Nephron (organoid): ENCODE data around the gene ARHGEF25.
"Not testable (repeated sequence)": the region's sequence is repeated elsewhere in the genome, so short reads cannot be mapped to it uniquely, and the experiment has no call there.

Source experiments
- H3K27ac Mint-ChIP-seq, 3 experiments: 2 replicates each; pipeline ENCODE4 v1.8.0; 2020; ENCODE audit warnings: mixed read lengths in 3 of 3, mild to moderate bottlenecking in 2 of 3, moderate library complexity in 1 of 3
- H3K27me3 Mint-ChIP-seq: 2 replicates; pipeline ENCODE4 v1.8.0; 2021; ENCODE audit warnings: low read depth, mild to moderate bottlenecking, moderate library complexity, mixed read lengths
- H3K36me3 Mint-ChIP-seq: 2 replicates; pipeline ENCODE4 v1.8.0; 2020; ENCODE audit warnings: low read depth, mixed read lengths
- H3K4me1 Mint-ChIP-seq: 2 replicates; pipeline ENCODE4 v1.8.0; 2020; ENCODE audit warnings: mixed read lengths
- H3K4me3 Mint-ChIP-seq, 3 experiments: 2 replicates each; pipeline ENCODE4 v1.8.0; 2020; ENCODE audit warnings: mild to moderate bottlenecking in 3 of 3, mixed read lengths in 3 of 3, moderate library complexity in 2 of 3
- H3K9me3 Mint-ChIP-seq: 2 replicates; pipeline ENCODE4 v1.8.0; 2020; ENCODE audit warnings: mixed read lengths
- TF ChIP-seq, protein P1 (sequence below), 3 experiments: fragments of 200-600 bp; sonication (generic); IDR thresholded peaks; one replicate each; pipeline ENCODE4 v1.5.0; 2021; ENCODE audit warnings: antibody characterized with exemption in 3 of 3; ENCODE audit not compliant: unreplicated experiment in 3 of 3

ARHGEF25 gene

DNA sequence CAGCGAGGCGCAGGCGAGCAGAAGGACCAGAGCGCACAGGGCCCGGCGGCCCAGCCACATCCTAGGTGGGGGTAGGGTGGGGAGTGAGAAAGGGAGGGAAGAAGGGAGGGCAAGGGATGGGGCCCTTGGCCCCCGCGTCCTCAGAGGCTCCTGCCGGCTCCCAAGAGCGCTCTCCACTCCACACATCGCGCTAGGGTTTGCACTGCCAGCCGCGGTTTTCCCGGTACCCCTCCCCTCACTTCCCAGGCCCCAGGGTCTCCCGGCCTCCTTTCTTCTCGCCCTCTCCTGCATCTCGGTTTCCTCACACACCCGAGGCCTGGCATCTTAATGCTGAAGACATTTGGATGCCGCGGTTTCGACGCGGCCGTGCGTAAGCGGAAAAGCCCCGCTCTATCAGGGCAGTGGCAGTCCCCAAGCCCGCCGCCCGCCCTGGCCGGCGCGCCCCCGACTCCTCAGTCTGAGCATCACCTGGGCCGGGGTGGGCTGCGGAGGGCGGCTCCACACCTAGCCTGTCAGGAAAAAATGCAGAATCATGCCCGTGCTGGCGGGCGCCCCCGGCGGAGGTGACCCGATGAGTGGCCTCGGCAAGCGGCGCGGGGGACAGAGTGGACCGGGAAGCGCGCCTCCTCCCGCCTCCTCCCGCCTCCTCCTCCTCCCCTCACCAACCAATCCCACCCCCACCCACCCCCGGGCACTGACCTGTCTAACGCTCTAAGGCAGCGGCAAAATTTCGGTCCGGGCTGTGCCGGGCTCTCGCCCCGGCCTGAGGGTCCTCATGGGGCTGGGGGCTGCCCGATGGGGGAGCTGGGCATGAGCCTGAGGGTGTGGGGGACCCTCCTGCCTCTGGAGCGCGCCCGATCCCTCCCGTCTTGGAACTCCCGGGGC lies 21.1 kb downstream of the ARHGEF25 start:
- no peaks in the 10 kb centered on the region for H3K9me3 Mint-ChIP-seq
- H3K4me3 Mint-ChIP-seq = peak overlapping the region; percentile 67 to 70 (median 68)
- no peaks in the 10 kb centered on the region for H3K36me3 Mint-ChIP-seq
- H3K4me1 Mint-ChIP-seq = no peaks in the 10 kb centered on the region
- TF ChIP-seq, protein P1, sequence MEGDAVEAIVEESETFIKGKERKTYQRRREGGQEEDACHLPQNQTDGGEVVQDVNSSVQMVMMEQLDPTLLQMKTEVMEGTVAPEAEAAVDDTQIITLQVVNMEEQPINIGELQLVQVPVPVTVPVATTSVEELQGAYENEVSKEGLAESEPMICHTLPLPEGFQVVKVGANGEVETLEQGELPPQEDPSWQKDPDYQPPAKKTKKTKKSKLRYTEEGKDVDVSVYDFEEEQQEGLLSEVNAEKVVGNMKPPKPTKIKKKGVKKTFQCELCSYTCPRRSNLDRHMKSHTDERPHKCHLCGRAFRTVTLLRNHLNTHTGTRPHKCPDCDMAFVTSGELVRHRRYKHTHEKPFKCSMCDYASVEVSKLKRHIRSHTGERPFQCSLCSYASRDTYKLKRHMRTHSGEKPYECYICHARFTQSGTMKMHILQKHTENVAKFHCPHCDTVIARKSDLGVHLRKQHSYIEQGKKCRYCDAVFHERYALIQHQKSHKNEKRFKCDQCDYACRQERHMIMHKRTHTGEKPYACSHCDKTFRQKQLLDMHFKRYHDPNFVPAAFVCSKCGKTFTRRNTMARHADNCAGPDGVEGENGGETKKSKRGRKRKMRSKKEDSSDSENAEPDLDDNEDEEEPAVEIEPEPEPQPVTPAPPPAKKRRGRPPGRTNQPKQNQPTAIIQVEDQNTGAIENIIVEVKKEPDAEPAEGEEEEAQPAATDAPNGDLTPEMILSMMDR (IDR thresholded peaks at IDR 0.05; ENCODE audit: unreplicated experiment in 3 of 3) = no peak
- no peak overlapping the region for H3K27ac Mint-ChIP-seq
- peaks cover 83% of the 10 kb centered on the region for H3K27me3 Mint-ChIP-seq

GRCh38 chr12:57632958-57633840 lies 22.0 kb downstream of the ARHGEF25 start, which contains the start of gene B4GALNT1:
Gene B4GALNT1, minus strand, starts transcription at chr12:57633201. Its CDS starts 1,069 bp downstream, at chr12:57632132.
- Mint-ChIP-seq H3K27me3 (peaks cover 81% of the 10 kb centered on the region), H3K4me3 (peak within 1 kb of the TSS; percentile 68 to 72 (median 68)), H3K27ac (no peak within 1 kb of the TSS), H3K36me3 (no peaks in the 10 kb centered on the region), H3K4me1 (no peaks in the 10 kb centered on the region), H3K9me3 (no peaks in the 10 kb centered on the region)
- TF ChIP-seq, protein P1 (IDR thresholded peaks at IDR 0.05; ENCODE audit: unreplicated experiment in 3 of 3) = peak; percentile 89 to 90 (median 89)

GRCh38 chr12:57636731-57637130 lies 25.5 kb downstream of the ARHGEF25 start:
- H3K9me3 Mint-ChIP-seq, H3K27ac Mint-ChIP-seq, H3K36me3 Mint-ChIP-seq, H3K4me1 Mint-ChIP-seq, H3K4me3 Mint-ChIP-seq: not testable (repeated sequence)
- peaks cover 77% of the 10 kb centered on the region for H3K27me3 Mint-ChIP-seq

DNA sequence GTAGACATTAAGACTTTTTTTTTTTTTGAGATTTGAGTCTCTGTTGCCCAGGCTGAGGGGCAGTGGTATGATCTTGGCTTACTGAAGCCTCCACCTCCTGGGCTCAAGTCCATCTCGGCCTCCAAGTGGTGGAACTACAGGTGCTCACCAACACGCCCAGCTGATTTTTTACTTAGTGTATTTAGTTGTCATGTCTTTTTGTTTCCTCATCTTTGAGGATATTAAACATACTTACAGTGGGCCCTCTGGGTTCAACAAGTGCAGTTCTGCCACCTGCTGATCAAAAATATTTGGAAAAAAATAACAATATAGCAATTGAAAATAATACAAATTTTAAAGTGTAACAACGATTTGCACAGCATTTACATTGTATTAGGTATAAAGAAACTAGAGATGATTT lies 26.1 kb downstream of the ARHGEF25 start:
- TF ChIP-seq, protein P1 (IDR thresholded peaks at IDR 0.05; ENCODE audit: unreplicated experiment in 3 of 3) = no peak
- Mint-ChIP-seq H3K36me3 (no peaks in the 10 kb centered on the region), H3K9me3 (peaks cover 2% of the 10 kb centered on the region), H3K4me1 (no peaks in the 10 kb centered on the region), H3K4me3 (no peak overlapping the region), H3K27me3 (peaks cover 77% of the 10 kb centered on the region), H3K27ac (no peak overlapping the region)

DNA sequence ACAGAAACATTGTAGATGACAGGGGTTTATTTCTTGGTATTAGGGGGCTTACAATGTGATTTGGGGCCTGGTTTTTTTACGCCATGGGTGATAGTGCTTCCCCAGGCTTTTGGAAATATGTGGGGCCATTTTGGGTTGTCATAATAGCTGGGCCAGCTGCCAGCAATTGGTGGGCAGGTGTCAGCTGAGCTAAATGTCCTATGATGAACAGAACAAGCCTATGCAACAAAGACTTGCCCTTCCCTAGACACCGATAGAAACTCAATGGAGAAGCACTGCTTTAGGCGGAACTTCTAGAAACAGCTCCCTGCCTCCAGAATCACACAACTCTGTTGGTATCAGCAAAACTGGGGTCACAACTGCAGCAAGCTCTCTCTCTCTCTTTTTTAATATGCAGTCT lies 26.9 kb downstream of the ARHGEF25 start:
- Mint-ChIP-seq H3K27ac (no peak overlapping the region), H3K9me3 (peaks cover 2% of the 10 kb centered on the region), H3K36me3 (no peaks in the 10 kb centered on the region), H3K4me3 (no peak overlapping the region), H3K4me1 (no peaks in the 10 kb centered on the region), H3K27me3 (peaks cover 74% of the 10 kb centered on the region)
- TF ChIP-seq, protein P1 (IDR thresholded peaks at IDR 0.05; ENCODE audit: unreplicated experiment in 3 of 3) = no peak
